ENCODE measurements around the gene CLGN.
"Not testable (repeated sequence)": the region's sequence is repeated elsewhere in the genome, so short reads cannot be mapped to it uniquely, and the experiment has no call there.

The CLGN gene

GRCh38 chr4:140427106-140427918 lies at the start of gene CLGN:
TSS of gene CLGN (minus strand) at chr4:140427648. CDS start at chr4:140413078, 14,570 bp downstream.
- DNase-seq (ENCODE audit: low read depth in 3 of 3): peak in 2 of 3 donors; percentile 6 to 36

GRCh38 chr4:140472156-140472555 lies 44.7 kb upstream of the CLGN start:
- no peak for DNase-seq (ENCODE audit: low read depth in 3 of 3)

- DNase-seq (ENCODE audit: low read depth in 3 of 3): no peak
Observed at GRCh38 chr4:140469791-140470733, 42.6 kb upstream of the CLGN start.

- no peak for DNase-seq (ENCODE audit: low read depth in 3 of 3)
Observed at GRCh38 chr4:140466146-140466545, 38.7 kb upstream of the CLGN start.

GRCh38 chr4:140463614-140464013 lies 36.2 kb upstream of the CLGN start:
- DNase-seq (ENCODE audit: low read depth in 3 of 3): no peak

GRCh38 chr4:140463182-140463581 lies 35.7 kb upstream of the CLGN start:
- no peak for DNase-seq (ENCODE audit: low read depth in 3 of 3)

- no peak for DNase-seq (ENCODE audit: low read depth in 3 of 3)
Observed at GRCh38 chr4:140450352-140450751, 22.9 kb upstream of the CLGN start.

GRCh38 chr4:140448830-140449229 lies 21.4 kb upstream of the CLGN start:
- no peak for DNase-seq (ENCODE audit: low read depth in 3 of 3)

- DNase-seq (ENCODE audit: low read depth in 3 of 3): no peak
Observed at GRCh38 chr4:140448162-140448561, 20.7 kb upstream of the CLGN start.

- not testable (repeated sequence) for DNase-seq (ENCODE audit: low read depth in 3 of 3)
Observed at GRCh38 chr4:140444347-140444746, 16.9 kb upstream of the CLGN start.

GRCh38 chr4:140439644-140440142 lies 12.2 kb upstream of the CLGN start:
- no peak for DNase-seq (ENCODE audit: low read depth in 3 of 3)

- DNase-seq (ENCODE audit: low read depth in 3 of 3): no peak
Observed at GRCh38 chr4:140427919-140428471, 547 bp upstream of the CLGN start.

- no peak for DNase-seq (ENCODE audit: low read depth in 3 of 3)
Observed at GRCh38 chr4:140426610-140427105, 790 bp downstream of the CLGN start.

- no peak for DNase-seq (ENCODE audit: low read depth in 3 of 3)
Observed at GRCh38 chr4:140423106-140423505, 4.3 kb downstream of the CLGN start.

GRCh38 chr4:140413130-140413969 lies 14.1 kb downstream of the CLGN start:
- not testable (repeated sequence) for DNase-seq (ENCODE audit: low read depth in 3 of 3)

GRCh38 chr4:140408974-140409373 lies 18.5 kb downstream of the CLGN start:
- DNase-seq (ENCODE audit: low read depth in 3 of 3): no peak

- DNase-seq (ENCODE audit: low read depth in 3 of 3): no peak
Observed at GRCh38 chr4:140406292-140406691, 21.2 kb downstream of the CLGN start.

GRCh38 chr4:140400111-140400510 lies 27.3 kb downstream of the CLGN start:
- DNase-seq (ENCODE audit: low read depth in 3 of 3): no peak

- DNase-seq (ENCODE audit: low read depth in 3 of 3): no peak
Observed at GRCh38 chr4:140395668-140396067, 31.8 kb downstream of the CLGN start.

- no peak for DNase-seq (ENCODE audit: low read depth in 3 of 3)
Observed at GRCh38 chr4:140388015-140388414, 39.4 kb downstream of the CLGN start.

- no peak for DNase-seq (ENCODE audit: low read depth in 3 of 3)
Observed at GRCh38 chr4:140382732-140383131, 44.7 kb downstream of the CLGN start.
